Mesenchymal stem cell (in vitro differentiated cells and primary cell): ENCODE results near the gene GRID2.
"Not testable (repeated sequence)": the region's sequence is repeated elsewhere in the genome, so short reads cannot be mapped to it uniquely, and the experiment has no call there.

Experiments
- DNase-seq: peaks from one replicate; pipeline ENCODE4 v3.0.0-alpha.2; 2013
- H2AFZ ChIP-seq: one replicate; pipeline ENCODE4 v1.6.1; 2013; ENCODE audit warnings: low read depth, mild to moderate bottlenecking, control low read depth, inconsistent platforms, low read length, moderate library complexity
- H2AK5ac ChIP-seq: 2 replicates; pipeline ENCODE4 v1.6.1; 2013; ENCODE audit warnings: low read length, moderate library complexity, mild to moderate bottlenecking, inconsistent platforms; ENCODE audit not compliant: severe bottlenecking
- H2BK120ac ChIP-seq: one replicate; pipeline ENCODE4 v1.6.1; 2013; ENCODE audit warnings: low read depth, mild to moderate bottlenecking, inconsistent platforms, low read length, moderate library complexity
- H2BK12ac ChIP-seq, 2 experiments: one replicate each; pipeline ENCODE4 v1.6.1; 2013; ENCODE audit warnings: inconsistent platforms in 2 of 2, low read length in 2 of 2, mild to moderate bottlenecking in 2 of 2, moderate library complexity in 2 of 2, control low read depth in 1 of 2
- H2BK15ac ChIP-seq: one replicate; pipeline ENCODE4 v1.6.1; 2013; ENCODE audit warnings: mild to moderate bottlenecking, low read depth, inconsistent platforms; ENCODE audit not compliant: poor library complexity, severe bottlenecking
- H2BK5ac ChIP-seq: 2 replicates; pipeline ENCODE4 v1.6.1; 2013; ENCODE audit warnings: low read depth, mild to moderate bottlenecking, low read length, control low read depth, inconsistent platforms; ENCODE audit not compliant: poor library complexity, severe bottlenecking
- H3K14ac ChIP-seq, 2 experiments: one replicate each; pipeline ENCODE4 v1.6.1; 2013; ENCODE audit warnings: inconsistent platforms in 2 of 2, low read length in 2 of 2, control low read depth in 1 of 2, mild to moderate bottlenecking in 1 of 2, moderate library complexity in 1 of 2
- H3K18ac ChIP-seq, 2 experiments: one replicate each; pipeline ENCODE4 v1.6.1; 2013; ENCODE audit warnings: inconsistent platforms in 2 of 2, low read length in 2 of 2, control low read depth in 1 of 2, low read depth in 1 of 2, mild to moderate bottlenecking in 1 of 2
- H3K23ac ChIP-seq, 2 experiments: one replicate each; pipeline ENCODE4 v1.6.1; 2013; ENCODE audit warnings: inconsistent platforms in 2 of 2, low read length in 2 of 2, mild to moderate bottlenecking in 2 of 2, moderate library complexity in 2 of 2, control low read depth in 1 of 2
- H3K27ac ChIP-seq: 2 replicates; pipeline ENCODE4 v1.5.1; 2013; ENCODE audit warnings: mild to moderate bottlenecking, moderate library complexity, low read length, control low read depth, inconsistent platforms; ENCODE audit not compliant: poor library complexity, severe bottlenecking
- H3K27me3 ChIP-seq, 2 experiments: 2 replicates each; pipeline versions ENCODE4 v1.6.1 to v1.7.0; 2013; ENCODE audit warnings: low read length in 2 of 2, mild to moderate bottlenecking in 2 of 2, moderate library complexity in 2 of 2, control low read depth in 1 of 2, inconsistent platforms in 1 of 2; ENCODE audit not compliant: control insufficient read depth in 1 of 2, insufficient read depth in 1 of 2
- H3K36me3 ChIP-seq, 2 experiments: 2 replicates each; pipeline versions ENCODE4 v1.6.1 to v1.7.0; 2013; ENCODE audit warnings: low read length in 2 of 2, control low read depth in 1 of 2, inconsistent platforms in 1 of 2, low read depth in 1 of 2, mild to moderate bottlenecking in 1 of 2; ENCODE audit not compliant: insufficient read depth in 2 of 2, control insufficient read depth in 1 of 2
- H3K4ac ChIP-seq, 2 experiments: one replicate each; pipeline ENCODE4 v1.6.1; 2013; ENCODE audit warnings: inconsistent platforms in 2 of 2, low read length in 2 of 2, mild to moderate bottlenecking in 2 of 2, moderate library complexity in 2 of 2, control low read depth in 1 of 2, low read depth in 1 of 2
- H3K4me1 ChIP-seq: 2 replicates; pipeline ENCODE4 v1.6.1; 2013; ENCODE audit warnings: low read depth, low read length, control low read depth; ENCODE audit not compliant: control insufficient read depth, insufficient read depth
- H3K4me2 ChIP-seq: 2 replicates; pipeline ENCODE4 v1.6.1; 2013; ENCODE audit warnings: low read length, mild to moderate bottlenecking, inconsistent platforms; ENCODE audit not compliant: poor library complexity, severe bottlenecking
- H3K4me3 ChIP-seq, 2 experiments: 2 replicates each; pipeline versions ENCODE4 v1.5.1 to v1.7.0; 2013; ENCODE audit warnings: low read length in 2 of 2, mild to moderate bottlenecking in 2 of 2, control low read depth in 1 of 2, low read depth in 1 of 2; ENCODE audit not compliant: insufficient read depth in 1 of 2
- H3K79me1 ChIP-seq: replicated peaks from 2 replicates; pipeline ENCODE4 v1.6.1; 2013; ENCODE audit warnings: mild to moderate bottlenecking, control low read depth, low read length, inconsistent platforms; ENCODE audit not compliant: poor library complexity, severe bottlenecking
- H3K9ac ChIP-seq: 2 replicates; pipeline ENCODE4 v1.7.0; 2013; ENCODE audit warnings: mild to moderate bottlenecking, low read length, moderate library complexity
- H3K9me3 ChIP-seq: 2 replicates; pipeline ENCODE4 v1.7.0; 2013; ENCODE audit warnings: mild to moderate bottlenecking, low read length; ENCODE audit not compliant: control insufficient read depth
- H4K8ac ChIP-seq: one replicate; pipeline ENCODE4 v1.6.1; 2013; ENCODE audit warnings: inconsistent platforms, mild to moderate bottlenecking, low read length, moderate library complexity
- H4K91ac ChIP-seq: one replicate; pipeline ENCODE4 v1.6.1; 2013; ENCODE audit warnings: mild to moderate bottlenecking, low read length, inconsistent platforms
- WGBS: methylation state at CpG from one replicate; pipeline ENCODE4 v1.1.7; 2013; ENCODE audit warnings: mixed read lengths; 5-methylcytosine and 5-hydroxymethylcytosine counted together

Gene GRID2

DNA sequence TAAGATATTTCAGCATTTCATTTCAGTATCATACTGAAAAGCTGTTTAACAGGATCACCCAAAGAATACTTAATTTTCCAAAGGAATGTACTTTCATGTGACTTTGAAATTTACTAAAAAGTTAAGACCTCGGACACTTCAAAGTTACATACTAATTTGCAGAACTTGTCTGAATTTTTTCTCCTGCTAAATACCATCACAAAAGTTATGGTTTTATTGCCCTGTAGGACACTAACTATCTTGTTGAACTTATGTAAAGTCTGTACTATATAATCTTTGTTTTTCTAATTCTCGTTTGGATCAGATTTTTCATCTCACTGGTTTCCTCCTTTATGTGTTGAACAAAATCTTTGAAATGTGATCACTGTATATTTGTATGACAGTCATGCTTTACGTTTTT, 37.2 kb upstream of the GRID2 start:
- Histone ChIP-seq H3K4me1 (no peaks in the 10 kb centered on the region), H2AFZ (no peak overlapping the region), H3K79me1 (no peaks in the 10 kb centered on the region), H3K23ac (no peak overlapping the region), H3K27me3 (no peaks in the 10 kb centered on the region), H4K8ac (no peak overlapping the region), H3K9me3 (no peaks in the 10 kb centered on the region), H4K91ac (no peak overlapping the region), H3K36me3 (no peaks in the 10 kb centered on the region), H3K4me3 (no peak overlapping the region), H3K9ac (no peak overlapping the region), H2BK12ac (no peak overlapping the region), H3K14ac (no peak overlapping the region), H2BK15ac (no peak overlapping the region), H3K27ac (no peak overlapping the region), H3K4ac (no peak overlapping the region), H2BK120ac (no peak overlapping the region), H3K18ac (no peak overlapping the region), H2AK5ac (no peak overlapping the region), H3K4me2 (no peak overlapping the region), H2BK5ac (no peak overlapping the region)
- no CpG with 5 or more reads among the region's 3 CpGs for WGBS
- no peak for DNase-seq

DNA sequence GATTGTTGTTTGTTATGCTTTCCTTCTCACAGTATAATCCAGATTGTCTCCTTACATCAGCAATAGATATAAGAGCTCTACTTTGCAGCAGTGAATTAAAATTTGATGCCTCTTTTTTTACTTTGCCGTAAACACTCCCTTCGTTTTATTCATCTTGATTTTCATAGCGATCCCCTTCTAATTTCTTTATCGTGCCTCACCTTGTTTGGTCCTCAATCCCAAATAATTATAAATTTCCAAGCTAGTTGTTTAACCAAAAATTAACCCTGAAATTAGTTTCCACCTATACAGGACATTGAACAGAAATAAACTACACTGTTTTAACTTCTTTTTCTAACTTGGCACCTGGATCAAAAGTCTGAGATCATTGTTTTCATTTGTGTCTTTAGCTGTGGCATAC, 35.1 kb upstream of the GRID2 start:
- no peak overlapping the region for H2AFZ ChIP-seq
- no peak overlapping the region for H4K8ac ChIP-seq
- H3K4me3 ChIP-seq = no peak overlapping the region
- no peak overlapping the region for H2BK5ac ChIP-seq
- no peak overlapping the region for H3K4ac ChIP-seq
- H3K9me3 ChIP-seq = no peaks in the 10 kb centered on the region
- no peaks in the 10 kb centered on the region for H3K27me3 ChIP-seq
- H3K79me1 ChIP-seq = no peaks in the 10 kb centered on the region
- H3K4me2 ChIP-seq = no peak overlapping the region
- no peak overlapping the region for H3K23ac ChIP-seq
- no peak overlapping the region for H2BK12ac ChIP-seq
- H3K36me3 ChIP-seq = no peaks in the 10 kb centered on the region
- no peak overlapping the region for H3K14ac ChIP-seq
- no peak for DNase-seq
- H2BK15ac ChIP-seq = no peak overlapping the region
- no peak overlapping the region for H3K9ac ChIP-seq
- no peak overlapping the region for H4K91ac ChIP-seq
- WGBS = 90% methylated on average over 4 of the region's 4 CpGs
- no peak overlapping the region for H3K27ac ChIP-seq
- no peak overlapping the region for H3K18ac ChIP-seq
- H2AK5ac ChIP-seq = no peak overlapping the region
- no peaks in the 10 kb centered on the region for H3K4me1 ChIP-seq
- H2BK120ac ChIP-seq = no peak overlapping the region

DNA sequence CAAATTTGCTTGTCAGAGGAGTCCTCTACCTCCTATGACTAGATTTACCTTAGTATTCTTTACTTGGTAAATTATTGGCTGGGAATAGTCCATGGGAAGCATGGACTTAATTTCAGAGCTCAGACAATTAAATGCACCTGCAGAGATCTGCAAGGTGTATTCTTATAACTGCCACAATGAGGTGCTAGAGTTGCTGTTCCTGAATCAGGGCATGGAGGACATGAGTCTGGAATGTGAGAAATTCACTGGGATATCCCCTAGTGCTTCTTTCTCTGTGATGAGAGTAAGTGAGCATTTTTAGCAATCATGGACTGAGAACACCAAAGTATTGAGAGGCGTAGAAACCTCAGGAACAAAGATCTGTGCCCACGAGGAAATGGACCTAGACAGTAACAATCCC, 32.9 kb upstream of the GRID2 start:
- Histone ChIP-seq H3K4me2 (no peak overlapping the region), H3K9ac (no peak overlapping the region), H2AFZ (no peak overlapping the region), H2BK12ac (no peak overlapping the region), H2BK15ac (no peak overlapping the region), H2AK5ac (no peak overlapping the region), H3K27me3 (no peaks in the 10 kb centered on the region), H3K4me1 (no peaks in the 10 kb centered on the region), H3K23ac (no peak overlapping the region), H3K36me3 (no peaks in the 10 kb centered on the region), H3K27ac (no peak overlapping the region), H2BK120ac (no peak overlapping the region), H4K91ac (no peak overlapping the region), H3K18ac (no peak overlapping the region), H3K14ac (no peak overlapping the region), H2BK5ac (no peak overlapping the region), H3K4me3 (no peak overlapping the region), H4K8ac (no peak overlapping the region), H3K79me1 (no peaks in the 10 kb centered on the region), H3K9me3 (no peaks in the 10 kb centered on the region), H3K4ac (no peak overlapping the region)
- WGBS = 57% methylated on average over 2 of the region's 2 CpGs
- no peak for DNase-seq

DNA sequence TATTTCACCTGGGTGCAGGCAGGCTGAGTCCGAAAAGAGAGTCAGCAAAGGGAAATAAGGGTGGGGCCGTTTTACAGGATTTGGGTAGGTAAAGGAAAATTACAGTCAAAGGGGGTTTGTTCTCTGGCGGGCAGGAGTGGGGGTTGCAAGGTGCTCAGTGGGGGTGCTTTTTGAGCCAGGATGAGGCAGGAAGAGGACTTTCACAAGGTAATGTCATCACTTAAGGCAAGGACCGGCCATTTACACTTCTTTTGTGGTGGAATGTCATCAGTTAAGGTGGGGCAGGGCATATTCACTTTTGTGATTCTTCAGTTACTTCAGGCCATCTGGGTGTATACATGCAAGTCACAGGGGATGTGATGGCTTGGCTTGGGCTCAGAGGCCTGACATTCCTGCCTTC, 32.2 kb upstream of the GRID2 start:
- H3K4me3 ChIP-seq, H3K4ac ChIP-seq: not testable (repeated sequence)
- 63% methylated on average over 3 of the region's 4 CpGs for WGBS

More for the DNA sequence above, 32.2 kb upstream of the GRID2 start:
- H3K9ac ChIP-seq, H3K36me3 ChIP-seq, H3K14ac ChIP-seq, H3K18ac ChIP-seq, H2BK120ac ChIP-seq, H2BK15ac ChIP-seq, H2AK5ac ChIP-seq, H2BK12ac ChIP-seq, H3K27me3 ChIP-seq, H3K4me1 ChIP-seq, H3K27ac ChIP-seq, H3K23ac ChIP-seq, H2AFZ ChIP-seq, H4K91ac ChIP-seq, H3K79me1 ChIP-seq, H3K9me3 ChIP-seq, H3K4me2 ChIP-seq, DNase-seq, H2BK5ac ChIP-seq, H4K8ac ChIP-seq: not testable (repeated sequence)
